GM12873 (cell line): ENCODE results near the gene ERBB4.

Experiments
- CTCF ChIP-seq: IDR thresholded peaks from 2 replicates; pipeline ENCODE4 v1.5.1; 2012; ENCODE audit warnings: low read depth, mild to moderate bottlenecking, moderate library complexity, low read length, control low read depth; ENCODE audit not compliant: insufficient read depth; ENCODE audit errors: missing control alignments

Gene ERBB4

GRCh38 chr2:212146416-212146815 is 392.2 kb downstream of the ERBB4 start:
- TF ChIP-seq CTCF, result no peak

- TF ChIP-seq CTCF, result no peak
These were observed 393.5 kb downstream of the ERBB4 start for GRCh38 chr2:212145121-212145520.

DNA sequence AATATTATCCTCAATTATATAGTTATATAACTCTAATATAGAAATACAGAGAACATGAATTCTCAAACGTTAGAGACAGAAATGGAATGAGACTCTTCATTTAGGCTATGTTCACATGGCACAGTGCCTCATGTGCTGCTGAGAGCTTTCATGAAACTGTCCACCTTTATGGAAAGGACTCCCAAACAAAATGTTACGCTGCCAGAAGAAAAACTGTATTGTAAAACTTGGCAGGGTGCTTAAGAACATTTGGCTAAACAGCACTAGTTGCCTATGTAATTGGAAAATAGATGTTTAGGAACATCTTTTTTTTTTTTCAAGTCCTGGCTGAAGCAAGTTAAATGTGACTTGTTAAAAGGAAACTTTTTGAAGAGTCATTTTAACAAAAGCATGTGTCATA is 396.0 kb downstream of the ERBB4 start:
- no peak for TF ChIP-seq CTCF

GRCh38 chr2:212141499-212141898 is 397.1 kb downstream of the ERBB4 start:
- no peak for TF ChIP-seq CTCF

- TF ChIP-seq CTCF, result no peak
These were observed 402.3 kb downstream of the ERBB4 start for GRCh38 chr2:212136216-212136795.

GRCh38 chr2:212135739-212136138 is 402.9 kb downstream of the ERBB4 start:
- no peak for TF ChIP-seq CTCF

DNA sequence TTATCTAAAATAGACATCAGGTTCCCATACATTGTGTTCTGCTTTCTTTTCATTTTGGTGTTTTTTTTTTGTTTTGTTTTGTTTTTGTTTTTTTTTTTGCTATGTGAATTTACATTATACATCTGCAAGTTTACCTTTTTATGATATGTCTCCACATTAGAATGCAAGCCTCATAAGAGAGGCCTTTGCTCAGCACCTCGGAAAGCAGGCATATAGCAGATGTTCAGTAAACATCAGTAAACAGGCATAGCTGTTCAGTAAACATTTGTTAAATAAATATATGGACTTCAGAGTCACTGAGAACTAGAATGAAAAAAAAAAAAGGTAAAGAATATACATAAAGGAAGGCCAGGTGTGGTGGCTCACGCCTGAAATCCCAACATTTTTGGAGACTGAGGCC is 405.3 kb downstream of the ERBB4 start:
- no peak for TF ChIP-seq CTCF
